ENCODE data around the gene ABLIM1.

- no peak for TF ChIP-seq RAD21 (IDR thresholded peaks at IDR 0.05; ENCODE audit: low read depth)
- no peak for TF ChIP-seq CEBPB (IDR thresholded peaks at IDR 0.05)
Measured at GRCh38 chr10:114393886-114394285, 264.2 kb downstream of the ABLIM1 start.

All from Ishikawa (cell line).